DND-41 (cell line): ENCODE measurements around the gene UBE2D2.

ENCODE experiments used
- EZH2 ChIP-seq: IDR thresholded peaks from 3 replicates; pipeline ENCODE4 v1.6.1; 2012; ENCODE audit warnings: borderline replicate concordance, low read depth, mild to moderate bottlenecking, moderate library complexity, low read length, inconsistent platforms; ENCODE audit not compliant: severe bottlenecking
- TF ChIP-seq, protein P1 (sequence below): IDR thresholded peaks from 2 replicates; pipeline ENCODE4 v1.5.1; 2012; ENCODE audit warnings: borderline replicate concordance, low read length, moderate library complexity, mild to moderate bottlenecking; ENCODE audit not compliant: poor library complexity, severe bottlenecking; ENCODE audit errors: extremely low read depth

DNA sequence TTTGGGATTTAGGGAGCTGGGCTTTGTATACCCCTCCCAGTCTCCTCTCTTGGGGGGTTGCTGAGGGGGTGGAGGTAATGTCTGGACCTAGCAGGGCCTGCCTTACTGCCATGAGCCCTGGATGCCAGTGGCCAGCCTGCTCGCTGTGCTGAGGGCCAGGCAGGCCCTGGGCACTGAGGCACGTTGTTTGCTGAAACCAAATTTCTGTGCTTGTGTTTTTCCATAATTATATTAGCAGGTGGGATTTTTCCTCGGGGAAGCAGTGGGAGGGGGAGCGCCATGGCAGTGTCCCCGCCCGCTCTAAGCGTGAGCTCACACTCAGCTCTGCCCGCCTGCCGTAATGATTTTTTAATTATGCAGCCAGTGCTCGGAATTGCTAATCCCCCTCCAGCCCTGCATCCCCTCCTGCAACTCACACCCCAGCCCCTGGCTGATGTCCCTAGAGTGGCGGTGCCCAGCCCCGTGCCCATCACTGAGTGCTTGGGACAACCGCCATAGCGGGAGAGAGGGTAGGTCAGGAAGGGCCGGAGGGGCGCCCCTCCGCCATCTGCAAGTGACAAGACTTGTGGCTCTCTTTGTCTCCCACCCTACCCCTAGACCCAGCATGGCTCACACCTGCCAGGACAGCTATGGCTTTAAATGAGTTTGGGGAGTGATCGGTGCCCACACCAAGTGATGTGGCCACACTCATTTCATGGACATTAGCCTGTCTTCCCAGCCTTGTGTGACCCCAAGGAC is 108.0 kb downstream of the UBE2D2 start:
- TF ChIP-seq, protein P1, sequence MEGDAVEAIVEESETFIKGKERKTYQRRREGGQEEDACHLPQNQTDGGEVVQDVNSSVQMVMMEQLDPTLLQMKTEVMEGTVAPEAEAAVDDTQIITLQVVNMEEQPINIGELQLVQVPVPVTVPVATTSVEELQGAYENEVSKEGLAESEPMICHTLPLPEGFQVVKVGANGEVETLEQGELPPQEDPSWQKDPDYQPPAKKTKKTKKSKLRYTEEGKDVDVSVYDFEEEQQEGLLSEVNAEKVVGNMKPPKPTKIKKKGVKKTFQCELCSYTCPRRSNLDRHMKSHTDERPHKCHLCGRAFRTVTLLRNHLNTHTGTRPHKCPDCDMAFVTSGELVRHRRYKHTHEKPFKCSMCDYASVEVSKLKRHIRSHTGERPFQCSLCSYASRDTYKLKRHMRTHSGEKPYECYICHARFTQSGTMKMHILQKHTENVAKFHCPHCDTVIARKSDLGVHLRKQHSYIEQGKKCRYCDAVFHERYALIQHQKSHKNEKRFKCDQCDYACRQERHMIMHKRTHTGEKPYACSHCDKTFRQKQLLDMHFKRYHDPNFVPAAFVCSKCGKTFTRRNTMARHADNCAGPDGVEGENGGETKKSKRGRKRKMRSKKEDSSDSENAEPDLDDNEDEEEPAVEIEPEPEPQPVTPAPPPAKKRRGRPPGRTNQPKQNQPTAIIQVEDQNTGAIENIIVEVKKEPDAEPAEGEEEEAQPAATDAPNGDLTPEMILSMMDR = no peak
- no peak for TF ChIP-seq EZH2
